Measurements from ENCODE around the gene TMX2. TPM values are rescaled to one million over a fixed set of nuclear protein-coding genes. Genes with fewer than 3 reads are reported as not detected.
"Not testable (repeated sequence)": the region's sequence is repeated elsewhere in the genome, so short reads cannot be mapped to it uniquely, and the experiment has no call there.

TMX2 gene
- total RNA-seq, 2 experiments from 2014 or later, result 58.2 to 77.4 TPM

- CTCF ChIA-PET, result interaction anchor here (0.9 to 1.7 kb wide), 2 partner anchors 11 to 101 kb away, joined by 3 to 4 read pairs; no protein-coding TSS in a partner anchor
- Mint-ChIP-seq H3K9me3 (ENCODE audit: low read depth) (no peaks in the 10 kb centered on the region), H3K4me1 (no peaks in the 10 kb centered on the region), H3K27ac (no peak overlapping the region), H3K36me3 (peaks cover 43% of the 10 kb centered on the region), H3K4me3 (no peak overlapping the region), H3K27me3 (no peaks in the 10 kb centered on the region)
- ATAC-seq (peak; percentile 27), DNase-seq (no peak)
Measured at GRCh38 chr11:57698843-57699365, 13.5 kb upstream of the TMX2 start.

GRCh38 chr11:57699813-57700212, 12.6 kb upstream of the TMX2 start:
- H3K4me1 Mint-ChIP-seq, result no peaks in the 10 kb centered on the region
- no peak overlapping the region for H3K27ac Mint-ChIP-seq
- DNase-seq (no peak), ATAC-seq (no peak)
- H3K27me3 Mint-ChIP-seq, result no peaks in the 10 kb centered on the region
- CTCF ChIA-PET, result interaction anchor here (0.9 kb wide), 1 partner anchor 12 kb away, joined by 3 read pairs; no protein-coding TSS in a partner anchor
- peaks cover 48% of the 10 kb centered on the region for H3K36me3 Mint-ChIP-seq
- no peaks in the 10 kb centered on the region for H3K9me3 Mint-ChIP-seq (ENCODE audit: low read depth)
- H3K4me3 Mint-ChIP-seq, result no peak overlapping the region

GRCh38 chr11:57700425-57700824, 12.0 kb upstream of the TMX2 start:
- no peaks in the 10 kb centered on the region for H3K4me1 Mint-ChIP-seq
- H3K27ac Mint-ChIP-seq, result no peak overlapping the region
- no peaks in the 10 kb centered on the region for H3K9me3 Mint-ChIP-seq (ENCODE audit: low read depth)
- DNase-seq (no peak), ATAC-seq (no peak)
- H3K4me3 Mint-ChIP-seq, result no peak overlapping the region
- peaks cover 47% of the 10 kb centered on the region for H3K36me3 Mint-ChIP-seq
- no peaks in the 10 kb centered on the region for H3K27me3 Mint-ChIP-seq
- CTCF ChIA-PET, result no interaction called here

- Mint-ChIP-seq H3K9me3 (ENCODE audit: low read depth) (no peaks in the 10 kb centered on the region), H3K27me3 (no peaks in the 10 kb centered on the region), H3K36me3 (peaks cover 39% of the 10 kb centered on the region), H3K27ac (no peak overlapping the region), H3K4me3 (no peak overlapping the region), H3K4me1 (peaks cover 6% of the 10 kb centered on the region)
- no peak for DNase-seq
- no peak for ATAC-seq
- CTCF ChIA-PET, result interaction anchor here (0.9 to 3.9 kb wide), 2 partner anchors 97 to 111 kb away, joined by 3 to 16 read pairs; no protein-coding TSS in a partner anchor
Measured at GRCh38 chr11:57703341-57703740, 9.1 kb upstream of the TMX2 start.

- CTCF ChIA-PET, result interaction anchor here (0.7 to 3.9 kb wide), 2 partner anchors 9 to 96 kb away, joined by 4 to 16 read pairs; no protein-coding TSS in a partner anchor
- Mint-ChIP-seq H3K9me3 (ENCODE audit: low read depth) (no peaks in the 10 kb centered on the region), H3K27me3 (no peaks in the 10 kb centered on the region), H3K4me1 (peaks cover 19% of the 10 kb centered on the region), H3K36me3 (peaks cover 31% of the 10 kb centered on the region), H3K4me3 (no peak overlapping the region), H3K27ac (no peak overlapping the region)
- ATAC-seq (no peak), DNase-seq (no peak)
Measured at GRCh38 chr11:57704932-57705331, 7.5 kb upstream of the TMX2 start.

GRCh38 chr11:57705432-57705831, 7.0 kb upstream of the TMX2 start:
- not testable (repeated sequence) for DNase-seq; H3K27ac Mint-ChIP-seq; H3K4me3 Mint-ChIP-seq; H3K27me3 Mint-ChIP-seq; ATAC-seq; H3K9me3 Mint-ChIP-seq (ENCODE audit: low read depth)
- CTCF ChIA-PET, result interaction anchor here (0.7 to 2.0 kb wide), 2 partner anchors 9 to 95 kb away, joined by 4 to 6 read pairs; no protein-coding TSS in a partner anchor
- peaks cover 31% of the 10 kb centered on the region for H3K36me3 Mint-ChIP-seq
- H3K4me1 Mint-ChIP-seq, result peaks cover 23% of the 10 kb centered on the region

- Mint-ChIP-seq H3K4me1 (peaks cover 56% of the 10 kb centered on the region), H3K4me3 (no peak overlapping the region), H3K27me3 (no peaks in the 10 kb centered on the region), H3K36me3 (peaks cover 13% of the 10 kb centered on the region), H3K27ac (peak overlapping the region; percentile 69), H3K9me3 (ENCODE audit: low read depth) (no peaks in the 10 kb centered on the region)
- ATAC-seq (no peak), DNase-seq (no peak)
- CTCF ChIA-PET, result interaction anchor here (0.7 to 3.4 kb wide), 4 partner anchors 61 to 180 kb away, joined by 3 to 15 read pairs (median 3); no protein-coding TSS in a partner anchor
Measured at GRCh38 chr11:57709802-57710367, 2.5 kb upstream of the TMX2 start.

GRCh38 chr11:57711414-57712255, 758 bp upstream of the TMX2 start, which contains the start of gene MED19:
TSS of gene MED19 (minus strand) at chr11:57712215. CDS start at chr11:57712179, 36 bp downstream.
- Mint-ChIP-seq H3K4me1 (peaks cover 59% of the 10 kb centered on the region), H3K36me3 (peaks cover 12% of the 10 kb centered on the region), H3K9me3 (ENCODE audit: low read depth) (no peaks in the 10 kb centered on the region), H3K27ac (peak within 1 kb of the TSS; percentile 91), H3K4me3 (peak within 1 kb of the TSS; percentile 99), H3K27me3 (no peaks in the 10 kb centered on the region)
- CTCF ChIA-PET, result interaction anchor here (1.0 to 2.4 kb wide), 9 partner anchors 12 to 254 kb away, joined by 3 to 17 read pairs (median 5); partner anchors contain the start of gene SELENOH
- ATAC-seq (peak; percentile 41), DNase-seq (peak; percentile 88)

- peaks cover 11% of the 10 kb centered on the region for H3K36me3 Mint-ChIP-seq
- peak overlapping the region; percentile 91 for H3K27ac Mint-ChIP-seq
- DNase-seq (no peak), ATAC-seq (no peak)
- peak overlapping the region; percentile 99 for H3K4me3 Mint-ChIP-seq
- peaks cover 49% of the 10 kb centered on the region for H3K4me1 Mint-ChIP-seq
- H3K27me3 Mint-ChIP-seq, result no peaks in the 10 kb centered on the region
- CTCF ChIA-PET, result interaction anchor here (0.6 to 1.6 kb wide), 4 partner anchors 9 to 87 kb away, joined by 3 to 15 read pairs (median 4); partner anchors contain the start of gene SELENOH
- H3K9me3 Mint-ChIP-seq (ENCODE audit: low read depth), result no peaks in the 10 kb centered on the region
Measured at GRCh38 chr11:57713835-57714234, 1.4 kb downstream of the TMX2 start.

- ATAC-seq; H3K4me3 Mint-ChIP-seq; CTCF ChIA-PET; H3K27ac Mint-ChIP-seq; H3K9me3 Mint-ChIP-seq (ENCODE audit: low read depth); DNase-seq; H3K27me3 Mint-ChIP-seq: not testable (repeated sequence)
- Mint-ChIP-seq H3K4me1 (peaks cover 26% of the 10 kb centered on the region), H3K36me3 (peaks cover 16% of the 10 kb centered on the region)
Measured at GRCh38 chr11:57716726-57717125, 4.3 kb downstream of the TMX2 start.

- H3K27me3 Mint-ChIP-seq, result no peaks in the 10 kb centered on the region
- CTCF ChIA-PET, result interaction anchor here (1.4 to 3.0 kb wide), 2 partner anchors 74 to 83 kb away, joined by 3 to 7 read pairs; no protein-coding TSS in a partner anchor
- DNase-seq, result no peak
- H3K36me3 Mint-ChIP-seq, result peaks cover 2% of the 10 kb centered on the region
- no peak overlapping the region for H3K4me3 Mint-ChIP-seq
- peaks cover 15% of the 10 kb centered on the region for H3K4me1 Mint-ChIP-seq
- ATAC-seq, result no peak
- no peak overlapping the region for H3K27ac Mint-ChIP-seq
- no peaks in the 10 kb centered on the region for H3K9me3 Mint-ChIP-seq (ENCODE audit: low read depth)
Measured at GRCh38 chr11:57727185-57727584, 14.8 kb downstream of the TMX2 start.

GRCh38 chr11:57728829-57729228, 16.4 kb downstream of the TMX2 start:
- DNase-seq, result no peak
- no peak overlapping the region for H3K4me3 Mint-ChIP-seq
- no peak for ATAC-seq
- peaks cover 15% of the 10 kb centered on the region for H3K4me1 Mint-ChIP-seq
- H3K9me3 Mint-ChIP-seq (ENCODE audit: low read depth), result no peaks in the 10 kb centered on the region
- no peaks in the 10 kb centered on the region for H3K27me3 Mint-ChIP-seq
- peaks cover 2% of the 10 kb centered on the region for H3K36me3 Mint-ChIP-seq
- CTCF ChIA-PET, result interaction anchor here (0.6 to 3.0 kb wide), 4 partner anchors 15 to 72 kb away, joined by 3 to 7 read pairs (median 4); no protein-coding TSS in a partner anchor
- no peak overlapping the region for H3K27ac Mint-ChIP-seq

GRCh38 chr11:57729479-57729878, 17.1 kb downstream of the TMX2 start:
- Mint-ChIP-seq H3K4me3 (no peak overlapping the region), H3K27me3 (no peaks in the 10 kb centered on the region), H3K27ac (no peak overlapping the region), H3K9me3 (ENCODE audit: low read depth) (no peaks in the 10 kb centered on the region), H3K4me1 (peaks cover 17% of the 10 kb centered on the region), H3K36me3 (peaks cover 2% of the 10 kb centered on the region)
- no peak for ATAC-seq
- DNase-seq, result no peak
- CTCF ChIA-PET, result interaction anchor here (3.0 kb wide), 1 partner anchor 71 kb away, joined by 7 read pairs; no protein-coding TSS in a partner anchor
